SK-N-DZ (cell line): Measurements from ENCODE around the gene TWNK.

ENCODE experiments used
- DNase-seq: peaks from one replicate; pipeline ENCODE4 v3.0.0-alpha.2; 2015; ENCODE audit warnings: low spot score

Gene TWNK

GRCh38 chr10:101011517-101012423 lies 24.4 kb downstream of the TWNK start:
- DNase-seq, result peak; percentile 79

DNA sequence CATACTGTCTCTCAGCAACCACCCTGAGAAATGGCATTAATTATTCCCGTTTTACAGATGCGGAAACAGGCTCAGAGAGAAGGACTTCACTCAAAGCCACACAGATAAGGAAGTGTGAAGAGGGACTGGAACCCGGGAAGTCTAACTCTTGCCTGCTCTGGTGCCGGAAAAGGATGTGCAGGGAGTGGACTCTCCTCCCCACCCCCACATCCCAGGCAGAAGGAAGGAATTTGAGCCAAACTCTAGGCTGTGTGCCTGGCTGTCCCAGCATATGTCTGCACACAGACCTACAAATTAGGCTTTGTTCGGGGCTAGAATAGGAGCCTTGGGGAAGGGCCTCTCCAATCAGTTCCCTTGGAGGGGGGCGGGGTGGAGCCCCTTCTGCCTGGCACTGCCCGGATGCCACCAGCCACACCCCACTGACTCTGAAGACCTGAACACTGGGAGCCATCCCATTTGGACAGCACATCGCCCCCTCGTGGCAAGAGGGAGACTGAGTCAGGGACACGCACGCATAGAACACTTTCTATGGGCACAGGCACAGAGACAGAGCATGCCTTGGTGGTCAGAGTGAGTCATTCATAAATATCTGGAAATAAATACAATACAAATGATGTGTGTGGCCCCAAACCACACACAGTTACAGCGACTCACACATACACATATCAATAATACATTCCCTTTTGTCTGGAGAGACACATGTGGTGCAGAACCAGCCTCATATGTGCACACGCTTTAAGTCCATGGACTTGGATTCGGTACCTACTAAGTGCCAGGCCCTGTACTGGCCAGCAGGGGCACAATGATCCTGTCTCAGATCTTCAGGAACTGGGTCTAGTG lies 25.4 kb downstream of the TWNK start:
- peak; percentile 90 for DNase-seq

DNA sequence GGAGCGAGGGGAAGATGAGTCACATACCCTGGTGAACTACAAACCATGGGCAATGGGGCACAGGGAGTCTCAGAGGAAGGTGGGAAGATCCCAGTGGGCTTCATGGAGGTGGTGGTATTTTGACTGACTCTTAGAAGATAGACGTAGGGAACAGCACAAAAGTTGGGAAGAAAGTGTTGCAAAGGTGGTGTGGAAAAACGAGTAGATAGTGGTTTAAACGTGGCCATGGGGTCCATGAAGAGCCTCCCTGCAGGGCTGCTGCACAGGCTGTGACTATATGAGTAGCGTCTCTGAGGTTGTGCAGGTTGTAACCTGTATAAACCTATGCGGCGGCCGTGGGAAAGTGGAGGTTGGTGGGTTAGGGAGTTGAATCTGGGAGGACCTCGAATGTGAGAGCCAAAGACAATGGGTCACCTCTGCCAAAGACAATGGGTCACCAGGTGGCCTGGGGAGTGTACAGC lies 26.1 kb downstream of the TWNK start:
- no peak for DNase-seq

DNA sequence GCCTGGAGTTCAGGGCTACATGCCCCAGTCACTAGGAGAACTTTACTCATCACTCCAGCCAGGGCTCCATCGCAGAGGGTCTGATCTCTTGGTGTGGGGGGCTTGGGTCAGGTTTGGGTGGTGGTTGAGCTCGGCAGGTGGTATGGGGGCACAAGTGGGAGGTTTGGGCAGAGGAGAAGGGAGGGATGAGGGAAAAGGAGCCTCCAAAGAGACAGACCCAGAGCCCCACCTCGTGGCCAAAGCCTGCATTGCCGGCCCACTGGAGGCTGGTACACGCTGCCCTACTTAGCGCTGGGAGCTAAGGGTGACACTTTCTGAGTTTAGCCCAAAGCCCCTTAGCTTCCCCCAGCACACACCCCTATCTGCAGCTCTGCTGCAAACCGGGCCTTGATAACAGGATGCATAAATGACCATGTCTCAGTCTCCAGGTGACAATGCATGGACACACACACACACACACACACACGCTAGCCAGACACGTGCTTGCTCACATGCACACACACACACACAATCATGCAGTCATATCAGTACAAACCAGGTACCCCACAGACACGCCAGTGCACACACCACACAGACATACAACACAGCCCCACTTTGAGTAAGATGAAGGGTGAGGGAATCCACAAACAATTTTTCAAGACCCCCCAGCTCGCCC lies 27.0 kb downstream of the TWNK start:
- DNase-seq, result peak; percentile 69

DNA sequence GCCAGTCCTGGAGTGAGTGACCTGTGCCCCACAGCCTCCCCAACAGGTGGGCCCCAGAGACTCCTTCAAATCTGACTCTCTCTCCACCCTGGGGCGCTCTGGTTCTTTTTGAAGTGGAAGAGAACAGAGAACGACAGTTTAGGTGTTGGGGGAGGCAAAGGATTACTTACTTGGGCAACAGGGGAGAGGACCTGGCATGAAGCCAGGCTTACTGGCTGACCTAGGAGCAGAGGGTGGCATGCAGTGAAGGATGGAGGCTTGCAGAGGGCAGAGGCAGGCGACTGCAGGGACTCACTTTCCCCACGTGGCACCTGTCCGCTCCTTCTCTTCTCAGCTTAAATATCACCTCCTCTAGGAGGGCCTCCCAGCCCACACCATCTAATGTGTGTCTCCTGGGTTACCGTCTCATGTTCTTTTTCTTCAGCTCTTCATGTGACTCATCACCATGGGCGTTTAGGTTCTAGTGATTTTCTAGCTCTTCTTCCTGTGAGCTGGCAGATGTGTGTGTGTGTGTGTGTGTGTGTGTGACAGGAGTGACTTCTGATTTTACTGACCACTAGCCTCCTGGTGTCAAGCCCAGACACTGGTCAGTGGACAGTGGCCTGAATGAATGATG lies 27.7 kb downstream of the TWNK start:
- DNase-seq, result no peak

DNA sequence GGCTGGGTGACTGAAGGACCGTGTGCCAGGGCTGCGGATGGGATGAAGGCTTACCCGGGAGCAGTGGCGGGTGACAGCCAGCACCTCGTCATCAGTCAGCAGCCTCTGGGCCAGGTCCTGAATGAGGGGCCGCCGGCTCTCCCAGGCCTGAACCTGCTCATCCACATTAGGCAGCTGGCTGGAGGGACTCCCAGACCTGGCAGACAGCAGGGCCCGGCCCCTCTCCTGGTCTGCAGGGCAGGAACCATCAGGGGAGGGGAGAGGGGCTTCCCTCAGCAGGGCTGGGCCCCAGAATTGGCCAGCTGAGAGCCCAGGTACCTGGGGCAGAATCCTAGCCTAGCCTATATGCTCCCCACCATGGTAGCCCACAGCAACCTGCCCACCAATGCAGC lies 28.2 kb downstream of the TWNK start:
- no peak for DNase-seq

DNA sequence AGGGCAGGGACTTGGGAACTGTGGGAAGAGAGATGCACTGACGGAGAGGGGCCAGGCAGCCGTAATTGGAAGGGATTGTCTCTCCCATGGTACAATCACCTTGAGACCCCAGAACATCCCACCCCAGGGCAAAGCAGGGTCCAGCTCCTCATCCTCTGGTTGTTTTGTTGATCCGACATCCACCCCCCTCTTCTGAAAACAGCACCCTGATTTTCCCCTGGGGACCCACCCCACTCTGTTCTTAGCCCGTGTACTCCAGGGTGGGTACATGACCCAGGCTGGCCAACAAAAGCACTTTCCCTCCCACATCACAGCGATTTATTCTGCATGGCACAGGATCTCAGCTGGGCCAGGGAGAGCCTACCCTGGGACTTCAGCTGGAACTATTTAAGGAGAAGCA lies 29.5 kb downstream of the TWNK start:
- DNase-seq, result no peak

- no peak for DNase-seq
These were observed 30.8 kb downstream of the TWNK start for GRCh38 chr10:101018118-101018599.

DNA sequence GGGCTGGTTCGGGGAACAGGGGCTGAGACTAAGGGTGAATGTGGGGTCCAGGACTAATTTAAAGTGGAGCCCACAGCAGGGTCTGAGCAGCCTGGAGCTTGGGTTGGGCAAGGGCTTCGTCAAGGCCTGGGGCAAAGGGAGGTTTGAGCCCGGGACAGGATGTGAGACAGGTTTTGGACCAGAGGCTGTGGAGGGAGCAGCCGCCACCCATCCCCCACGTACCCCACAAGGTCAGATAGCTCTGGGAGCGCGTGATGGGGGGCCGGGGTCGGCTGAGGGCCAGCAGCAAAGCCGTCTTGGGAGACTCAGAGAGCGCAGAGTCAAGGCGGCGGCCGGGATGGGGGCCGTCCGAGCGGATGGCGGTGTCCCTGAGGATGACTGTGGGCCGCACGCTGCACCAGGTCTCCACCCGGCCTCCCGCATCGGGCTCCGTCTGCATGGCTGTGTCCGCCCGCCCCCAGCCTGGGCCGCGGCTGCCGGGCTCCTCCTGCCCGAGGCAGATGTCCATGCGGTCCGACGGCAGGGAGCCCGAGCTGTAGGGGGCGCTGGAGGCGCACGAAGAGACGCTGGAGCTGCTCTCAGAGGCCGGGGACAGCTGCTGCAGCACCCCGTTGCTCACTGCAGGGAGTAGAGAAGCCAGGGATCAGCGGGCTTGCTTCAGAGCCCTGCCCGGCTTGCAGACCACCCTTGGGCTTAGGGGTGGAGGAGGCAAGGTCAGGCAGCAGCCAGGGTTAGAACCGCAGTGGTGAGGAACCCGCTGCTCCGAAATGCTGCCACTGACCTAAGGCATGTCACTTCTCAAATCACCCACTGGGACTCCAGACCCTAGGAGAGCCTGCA lies 31.5 kb downstream of the TWNK start:
- DNase-seq, result peak; percentile 86

DNA sequence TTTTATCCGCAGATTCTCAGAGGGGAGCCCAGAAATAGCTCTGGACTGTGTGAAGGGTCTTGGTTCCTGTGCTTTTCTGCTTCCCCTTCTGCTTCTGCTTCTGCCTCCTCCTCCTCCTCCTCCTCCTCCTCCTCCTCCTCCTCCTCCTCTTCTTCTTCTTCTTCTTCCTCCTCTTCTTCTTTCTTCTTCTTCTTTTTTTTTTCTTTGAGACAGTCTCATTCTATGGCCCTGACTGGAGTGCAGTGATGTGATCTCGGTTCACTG lies 32.0 kb downstream of the TWNK start:
- no peak for DNase-seq

DNA sequence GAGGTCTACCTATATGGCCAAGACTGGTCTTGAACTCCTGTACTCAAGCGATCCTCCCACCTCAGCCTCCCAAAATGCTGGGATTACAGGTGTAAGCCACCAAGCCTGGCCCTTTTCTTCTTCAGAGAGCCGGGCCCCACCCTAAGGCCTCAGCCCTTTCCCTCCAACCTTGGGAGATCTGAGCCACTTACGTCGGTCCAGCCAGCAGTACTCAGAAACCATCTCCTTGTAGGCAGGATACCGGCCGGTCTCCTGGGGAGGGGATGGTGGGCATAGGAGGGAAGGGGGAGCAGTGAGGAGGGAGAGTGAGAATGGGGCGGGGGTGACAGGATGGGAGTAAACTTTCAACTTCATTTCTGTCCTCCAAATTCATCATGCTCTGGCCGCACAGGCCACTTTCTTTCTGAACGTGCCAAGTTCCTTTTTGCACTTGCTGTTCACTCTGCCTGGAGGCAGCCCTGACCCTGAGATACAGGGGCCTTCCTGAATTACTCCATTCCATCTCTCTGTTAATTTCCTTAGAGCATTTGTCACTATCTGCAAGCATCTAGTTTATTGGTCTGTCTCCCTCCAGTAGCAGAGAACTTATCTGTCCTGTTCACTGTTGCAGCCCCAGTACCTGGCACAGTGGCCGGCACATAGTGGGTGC lies 33.2 kb downstream of the TWNK start:
- DNase-seq, result no peak

DNA sequence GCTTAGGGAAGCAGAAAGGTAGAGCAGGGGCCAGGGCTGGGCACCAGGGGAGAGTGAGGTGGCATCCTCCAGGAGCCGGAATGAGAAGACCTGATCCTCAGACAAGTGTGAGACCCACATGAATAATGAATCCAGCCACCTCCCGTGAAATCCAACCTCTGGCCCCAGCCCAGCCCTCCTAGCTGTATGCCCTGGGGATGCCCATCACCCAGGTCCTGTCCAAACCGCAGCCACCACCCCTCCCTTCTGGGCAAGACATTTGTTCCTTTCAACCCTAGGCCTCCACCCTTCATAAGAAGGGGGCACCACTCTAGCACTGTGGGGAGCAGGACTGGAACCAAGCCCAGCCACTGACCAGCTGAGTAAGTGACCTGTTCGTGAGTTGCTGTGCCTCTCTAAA lies 33.9 kb downstream of the TWNK start:
- DNase-seq, result no peak

- no peak for DNase-seq
These were observed 34.4 kb downstream of the TWNK start for GRCh38 chr10:101021692-101022251.

DNA sequence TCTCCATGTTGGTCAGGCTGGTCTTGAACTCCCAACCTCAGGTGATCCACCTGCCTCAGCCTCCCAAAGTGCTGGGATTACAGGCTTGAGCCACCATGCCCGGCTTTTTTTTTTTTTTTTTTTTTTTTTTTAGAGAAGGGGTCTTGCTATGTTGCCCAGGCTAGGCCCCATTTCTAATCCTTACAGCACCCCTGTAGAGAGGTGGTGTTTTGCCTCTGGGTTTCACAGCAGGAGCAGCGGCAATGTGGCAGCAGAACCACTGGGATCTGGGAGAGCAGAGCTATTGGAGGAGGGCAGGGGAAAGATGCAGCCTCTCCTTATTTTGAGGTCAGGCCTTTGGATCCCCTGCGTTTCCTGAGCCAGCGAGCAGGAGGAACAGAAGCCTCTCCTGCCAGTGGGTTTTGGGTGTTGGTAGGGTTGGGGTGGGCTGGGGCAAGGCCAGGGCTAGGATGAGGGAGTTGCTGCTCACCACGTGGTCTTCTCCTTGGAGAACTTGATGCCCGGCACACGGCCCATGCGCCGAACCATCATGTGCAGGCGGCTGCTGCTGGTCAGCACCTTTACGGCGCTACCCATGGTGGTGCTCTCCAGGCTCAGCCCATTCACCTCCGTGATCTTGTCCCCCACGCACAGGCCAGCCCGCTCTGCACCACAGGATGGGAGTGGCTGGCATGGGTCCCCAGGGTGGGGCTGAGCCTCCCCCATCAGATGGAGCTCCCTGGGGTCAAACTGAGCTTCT lies 35.8 kb downstream of the TWNK start:
- no peak for DNase-seq

DNA sequence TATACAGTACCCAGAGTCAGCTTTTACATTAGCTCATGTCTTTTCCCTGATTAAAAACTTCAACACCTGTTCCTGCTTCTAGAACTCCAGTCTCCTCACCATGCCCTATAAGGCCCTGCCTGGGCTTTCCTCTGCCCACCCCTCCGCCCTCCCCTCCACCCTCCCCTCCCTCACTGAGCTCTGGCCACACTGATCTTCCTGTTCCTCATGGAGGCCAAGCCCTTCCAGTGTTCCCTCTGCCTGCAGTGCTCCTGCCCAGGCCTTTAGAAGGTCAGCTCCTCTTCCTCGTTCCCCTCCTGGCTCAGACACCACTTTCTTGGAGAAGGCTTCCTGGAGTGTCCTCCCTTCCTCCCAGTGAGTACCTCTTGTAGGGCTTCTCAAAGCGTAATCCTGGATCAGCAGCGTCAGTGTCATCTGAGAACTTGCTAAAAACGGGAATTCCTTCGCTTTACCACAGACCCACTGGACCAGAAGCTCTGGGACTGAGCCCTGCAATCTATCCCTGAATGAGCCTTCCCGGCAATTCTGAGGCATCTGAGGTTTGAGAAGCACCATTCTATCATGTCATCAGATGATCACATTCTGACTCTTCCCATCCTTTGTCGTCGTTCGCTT lies 39.9 kb downstream of the TWNK start:
- no peak for DNase-seq

GRCh38 chr10:101028446-101029337 lies 41.3 kb downstream of the TWNK start:
- peak; percentile 71 for DNase-seq

DNA sequence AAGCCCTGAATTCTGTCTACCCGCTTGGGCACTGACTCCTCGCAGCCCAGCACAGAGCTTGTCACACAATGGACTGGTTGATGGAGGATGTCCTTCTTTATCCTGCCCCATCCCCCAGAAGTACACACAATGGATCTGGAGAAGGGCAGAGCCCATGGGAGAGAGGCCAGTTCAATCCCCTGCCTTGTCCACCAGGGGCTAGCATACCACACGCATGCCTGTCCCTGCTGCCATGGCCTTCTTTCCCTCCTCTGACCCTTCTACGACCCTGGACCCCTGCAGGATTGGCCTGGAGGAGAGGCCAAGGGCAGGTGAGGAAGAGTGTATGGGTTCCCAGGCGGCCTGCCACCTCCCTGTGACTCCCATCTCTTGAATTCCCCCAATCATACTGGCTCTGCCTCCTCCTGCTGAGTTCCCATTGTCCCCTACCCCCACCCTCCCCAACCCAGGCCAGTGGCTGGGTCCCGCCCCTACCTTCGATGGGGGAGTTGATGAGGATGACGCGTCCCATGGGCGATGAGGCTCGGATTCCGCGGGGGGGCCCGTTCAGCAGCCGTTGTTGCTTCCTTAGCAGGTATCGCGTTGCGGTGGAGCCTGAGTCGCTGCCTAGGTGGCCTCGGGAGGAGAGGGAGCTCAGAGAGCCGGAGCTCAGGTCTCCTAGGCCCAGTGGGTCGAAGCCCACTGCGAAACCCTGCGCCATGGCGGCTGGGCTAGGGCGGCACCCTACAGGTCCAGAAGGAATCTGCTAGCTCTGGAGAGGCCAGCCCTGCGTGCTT lies 42.4 kb downstream of the TWNK start:
- DNase-seq, result peak; percentile 63
